ENCODE data around the gene METTL26. TPM values are rescaled to one million over a fixed set of nuclear protein-coding genes. Genes with fewer than 3 reads are reported as not detected.

METTL26 gene
- total and polyA plus RNA-seq, 10 of the 15 experiments (the other 5 are each of a cell fraction or from before 2014, with no cell fraction given), result 5.4 to 163 (median 79.3) TPM

- no peak overlapping the region for H3K9ac ChIP-seq (ENCODE audit: control insufficient read depth, insufficient read depth, low read length)
- intact Hi-C loops (cut with micrococcal nuclease; ENCODE audit: unreplicated experiment), result loop anchor here (10.0 kb wide), 1 partner anchor 268 kb away; the partner anchor contains the start of gene NME4
- TF ChIP-seq USF2 (IDR thresholded peaks at IDR 0.05; ENCODE audit: borderline replicate concordance, low read depth, low read length) (no peak), CUX1 (IDR thresholded peaks at IDR 0.05; ENCODE audit: insufficient replicate concordance, low read depth, low read length) (no peak), HCFC1 (IDR thresholded peaks at IDR 0.05; ENCODE audit: low read length) (no peak), RELA (IDR thresholded peaks at IDR 0.05; ENCODE audit: borderline replicate concordance, partially characterized antibody) (no peak)
- H3K4me3 ChIP-seq, result no peak overlapping the region
- H4K20me1 ChIP-seq (ENCODE audit: control insufficient read depth, insufficient read depth), result no peaks in the 10 kb centered on the region
- H2AFZ ChIP-seq (ENCODE audit: control insufficient read depth, low read depth, low read length), result no peak overlapping the region
- H3K27ac ChIP-seq (ENCODE audit: control insufficient read depth, insufficient read depth), result no peak overlapping the region
- no peaks in the 10 kb centered on the region for H3K79me2 ChIP-seq (ENCODE audit: control insufficient read depth, insufficient read depth, low read length)
- ChIA-PET CTCF (interaction anchor here (0.7 to 2.0 kb wide), 2 partner anchors 10 to 14 kb away, joined by 3 to 7 read pairs; no protein-coding TSS in a partner anchor), RAD21 (ENCODE audit: unreplicated experiment) (no interaction called here), SMC1A (ENCODE audit: uncharacterized antibody, unreplicated experiment) (no interaction called here), POLR2A (interaction anchor here (1.4 kb wide), 1 partner anchor 19 kb away, joined by 3 read pairs; no protein-coding TSS in a partner anchor)
- WGBS (ENCODE audit: insufficient coverage, insufficient replicate concordance, low lambda C conversion rate, missing lambda C conversion rate), result 90% methylated on average over 20 of the region's 21 CpGs
- H3K36me3 ChIP-seq (ENCODE audit: control insufficient read depth in 2 of 2, insufficient read depth in 2 of 2, low read length in 1 of 2), result no peaks in the 10 kb centered on the region; a peak in 2 of 4 replicates
- BruUV-seq (replicated peaks), result no TSS peak
- DNase-seq (ENCODE audit: low read depth, low spot score) (no peak), ATAC-seq (no peak), FAIRE-seq (no peak)
- no peaks in the 10 kb centered on the region for H3K9me3 ChIP-seq (replicated peaks; ENCODE audit: control insufficient read depth, insufficient read depth, low read length)
- no peak overlapping the region for H3K4me2 ChIP-seq (ENCODE audit: control insufficient read depth, insufficient read depth)
- H3K4me1 ChIP-seq (ENCODE audit: control insufficient read depth, insufficient read depth, low read length), result peaks cover 6% of the 10 kb centered on the region
- no peaks in the 10 kb centered on the region for H3K27me3 ChIP-seq (replicated peaks in 1 of 2; ENCODE audit: control insufficient read depth in 2 of 2, insufficient read depth in 2 of 2, low read length in 1 of 2)
- in situ Hi-C loops (cut with MboI), result loop anchor here (10.0 kb wide), 1 partner anchor 268 kb away; the partner anchor contains the start of gene NME4
These were observed 26.5 kb upstream of the METTL26 start for GRCh38 chr16:662597-662996.

Data from GM12878 (cell line).